ENCODE data around the gene GRAPL.
"Not testable (repeated sequence)": the region's sequence is repeated elsewhere in the genome, so short reads cannot be mapped to it uniquely, and the experiment has no call there.

The GRAPL gene

DNA sequence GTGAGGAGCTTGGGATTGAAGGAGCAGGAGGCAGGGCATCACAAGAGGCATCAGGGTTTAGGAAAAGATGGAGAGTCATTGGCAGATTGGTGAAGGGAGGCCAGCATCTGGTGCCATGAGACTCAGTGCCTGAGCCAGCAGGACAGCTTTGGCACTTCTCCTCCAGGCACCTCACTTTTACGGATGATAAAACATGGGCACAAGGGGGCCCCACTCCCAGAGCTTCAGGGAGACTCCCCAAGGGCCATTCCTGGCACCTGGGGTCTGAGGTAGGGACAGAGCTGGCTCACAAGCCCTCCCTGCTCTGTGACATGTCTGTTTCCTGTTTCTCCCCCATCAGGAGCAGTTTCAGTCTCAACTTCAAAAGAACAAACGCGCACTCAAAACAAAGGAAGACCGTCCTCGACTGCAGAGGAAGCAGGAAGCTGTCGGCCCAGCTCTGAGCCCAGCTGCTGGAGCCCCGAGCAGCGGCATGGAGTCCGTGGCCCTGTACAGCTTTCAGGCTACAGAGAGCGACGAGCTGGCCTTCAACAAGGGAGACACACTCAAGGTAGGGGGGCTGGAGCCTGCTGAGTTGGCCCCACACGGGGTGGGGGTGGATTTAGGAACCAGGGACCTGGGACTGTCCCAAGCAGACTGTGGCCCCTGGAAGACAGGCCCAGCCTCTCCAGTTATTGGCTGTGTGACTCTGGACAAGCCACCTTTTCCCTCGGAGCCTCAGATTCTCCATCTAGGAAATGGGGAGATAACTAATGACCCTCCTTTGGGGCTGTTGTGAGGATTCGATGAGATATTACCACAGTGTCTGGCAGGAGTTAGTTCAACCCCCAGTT lies at the start of gene GRAPL:
Gene GRAPL, plus strand, starts transcription at position 442 of the 833 bp plus-strand sequence. Its CDS starts 31 bp downstream, at position 473.
- DNase-seq = not testable (repeated sequence)

- not testable (repeated sequence) for DNase-seq
Measured at GRCh38 chr17:19088804-19089685, 38.3 kb upstream of the GRAPL start.

DNA sequence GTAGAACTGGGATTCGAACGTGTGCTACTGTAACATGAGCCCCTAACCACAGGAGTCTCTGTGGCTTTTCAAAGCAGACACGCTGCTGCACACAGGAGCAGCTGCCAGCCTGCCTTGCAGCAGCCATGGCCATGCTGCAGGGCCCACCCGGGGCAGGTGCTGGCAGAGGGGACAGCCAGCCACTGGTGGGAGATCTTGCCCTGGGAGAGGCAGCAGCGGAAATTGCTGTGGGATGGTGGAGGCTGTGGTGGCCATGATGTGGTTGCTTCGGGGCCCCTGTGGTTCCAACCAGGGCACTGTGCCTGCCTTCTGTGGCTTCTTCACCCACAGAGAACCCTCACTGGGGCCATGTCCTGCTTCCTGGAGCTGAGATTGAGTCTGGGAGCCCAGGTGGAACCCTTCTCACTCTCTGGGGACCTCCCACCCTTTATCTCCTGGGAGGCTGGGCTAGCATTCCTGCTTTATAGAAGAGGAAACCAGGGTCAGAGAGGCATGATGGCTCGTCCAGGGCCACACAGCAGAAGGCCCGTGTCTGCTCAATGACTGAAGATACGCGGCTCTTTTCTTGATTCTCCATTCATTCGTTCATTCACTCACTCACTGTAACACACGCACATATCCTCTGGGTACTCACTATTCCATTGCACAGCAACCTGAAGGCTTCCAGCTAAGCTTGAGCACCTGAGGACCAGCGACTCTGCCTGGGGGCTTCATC lies 37.2 kb upstream of the GRAPL start:
- DNase-seq = not testable (repeated sequence)

- not testable (repeated sequence) for DNase-seq
Measured at GRCh38 chr17:19092737-19093683, 34.4 kb upstream of the GRAPL start.

GRCh38 chr17:19093684-19094438 lies 33.5 kb upstream of the GRAPL start:
- not testable (repeated sequence) for DNase-seq

- DNase-seq = not testable (repeated sequence)
Measured at GRCh38 chr17:19108517-19108916, 18.9 kb upstream of the GRAPL start.

- not testable (repeated sequence) for DNase-seq
Measured at GRCh38 chr17:19110189-19111097, 16.9 kb upstream of the GRAPL start.

DNA sequence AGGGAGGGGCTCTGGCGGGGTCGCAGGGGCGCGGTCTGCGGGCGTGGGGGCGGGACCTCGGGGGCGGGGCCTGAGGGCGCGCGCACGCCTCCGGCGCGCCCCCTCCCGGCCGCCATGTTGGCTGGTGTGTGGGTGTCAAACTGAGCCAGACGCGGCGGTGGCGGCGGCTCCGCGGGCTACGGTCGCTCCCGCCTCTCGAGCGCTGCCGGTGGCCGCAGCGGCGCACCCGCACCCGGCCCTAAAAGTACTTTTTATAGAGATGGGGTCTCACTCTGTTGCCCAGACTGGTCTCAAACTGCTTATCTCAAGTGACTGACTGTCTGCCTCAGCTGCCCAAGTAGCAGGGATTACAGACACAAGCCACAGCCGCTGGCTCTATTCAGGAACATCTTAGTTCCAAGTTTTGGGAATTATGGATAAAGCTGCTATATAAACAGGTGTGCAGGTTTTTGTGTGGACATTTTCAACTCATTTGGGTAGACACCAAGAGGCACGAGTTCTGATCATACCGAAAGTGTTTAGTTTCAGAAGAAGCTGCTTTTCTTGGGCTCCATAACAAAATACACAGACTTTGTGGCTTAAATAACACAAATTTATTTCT lies 16.2 kb upstream of the GRAPL start:
- not testable (repeated sequence) for DNase-seq

- not testable (repeated sequence) for DNase-seq
Measured at GRCh38 chr17:19111801-19112458, 15.5 kb upstream of the GRAPL start.

DNA sequence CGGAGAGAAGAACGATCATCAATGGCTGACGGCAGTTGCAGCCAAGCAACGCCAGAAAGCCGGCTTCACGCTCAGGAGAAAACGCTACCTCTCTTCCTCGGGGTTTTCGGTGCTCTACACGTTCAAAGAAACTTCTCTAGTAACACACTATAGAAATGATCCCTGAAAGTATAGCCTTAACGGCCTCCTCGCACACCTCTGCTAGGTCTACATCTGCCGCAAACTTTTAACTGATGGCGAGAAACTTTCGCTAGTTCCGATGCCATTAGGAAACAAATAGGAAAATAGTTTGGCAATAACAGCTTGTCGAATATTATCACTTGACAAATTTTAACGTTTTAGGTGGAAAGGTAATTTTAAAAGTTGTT lies 14.9 kb upstream of the GRAPL start:
- DNase-seq = not testable (repeated sequence)

DNA sequence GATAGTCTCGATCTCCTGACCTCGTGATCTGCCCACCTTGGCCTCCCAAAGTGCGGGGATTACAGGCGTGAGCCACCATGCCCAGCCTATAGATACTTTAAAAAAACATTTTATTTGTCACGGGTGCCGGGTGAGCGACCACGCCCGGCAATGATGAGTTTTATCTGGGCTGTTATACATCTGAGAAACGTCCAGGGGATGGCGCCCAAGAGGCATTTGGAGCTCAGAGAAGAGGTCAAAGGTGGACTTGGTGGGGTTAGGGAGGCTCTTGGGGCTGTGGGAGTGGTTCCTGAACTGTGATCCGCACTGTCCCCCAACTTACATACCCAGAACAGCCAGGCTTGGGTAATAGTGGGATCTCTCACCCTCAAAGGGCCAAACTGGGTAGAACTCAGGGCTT lies 8.7 kb upstream of the GRAPL start:
- DNase-seq = not testable (repeated sequence)

DNA sequence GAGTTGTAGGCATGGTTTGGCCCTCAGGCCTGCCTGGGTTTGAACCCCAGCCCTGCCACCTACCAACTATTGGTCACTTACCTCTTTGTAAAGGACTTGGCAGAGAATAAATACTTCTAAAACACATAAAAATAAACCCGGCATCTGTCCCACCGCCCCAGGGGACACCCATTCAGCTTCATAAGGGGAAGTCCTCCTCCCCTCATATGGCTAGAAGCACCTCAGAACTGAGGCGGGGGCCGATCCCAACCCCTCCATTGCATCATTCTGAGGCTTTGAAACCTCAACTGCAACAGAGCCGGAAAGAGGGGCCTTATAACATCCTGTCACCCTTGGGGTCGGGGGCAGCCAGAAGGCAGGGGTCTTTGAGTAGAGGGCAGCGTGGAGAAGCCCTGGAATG lies 2.1 kb upstream of the GRAPL start:
- DNase-seq = not testable (repeated sequence)

DNA sequence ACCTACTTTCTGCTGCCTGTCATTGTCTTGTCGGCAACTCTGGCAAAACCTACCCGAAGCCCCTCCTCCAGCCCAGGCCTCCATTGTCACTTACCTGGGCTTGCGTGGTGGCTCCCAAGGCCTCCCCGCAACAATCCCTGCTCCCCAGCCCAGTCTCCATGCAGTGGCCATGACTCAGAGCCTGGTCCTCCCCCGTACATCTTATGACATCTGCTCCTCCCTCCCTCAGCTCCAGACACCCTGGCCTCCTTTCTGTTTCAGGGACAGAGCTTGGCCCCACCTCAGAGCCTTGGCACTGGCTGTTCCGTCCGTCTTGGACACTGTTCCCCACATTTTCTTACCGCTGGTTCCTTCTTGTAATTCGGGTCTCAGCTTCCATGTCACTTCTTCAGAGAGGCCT lies 2.1 kb downstream of the GRAPL start:
- not testable (repeated sequence) for DNase-seq

DNA sequence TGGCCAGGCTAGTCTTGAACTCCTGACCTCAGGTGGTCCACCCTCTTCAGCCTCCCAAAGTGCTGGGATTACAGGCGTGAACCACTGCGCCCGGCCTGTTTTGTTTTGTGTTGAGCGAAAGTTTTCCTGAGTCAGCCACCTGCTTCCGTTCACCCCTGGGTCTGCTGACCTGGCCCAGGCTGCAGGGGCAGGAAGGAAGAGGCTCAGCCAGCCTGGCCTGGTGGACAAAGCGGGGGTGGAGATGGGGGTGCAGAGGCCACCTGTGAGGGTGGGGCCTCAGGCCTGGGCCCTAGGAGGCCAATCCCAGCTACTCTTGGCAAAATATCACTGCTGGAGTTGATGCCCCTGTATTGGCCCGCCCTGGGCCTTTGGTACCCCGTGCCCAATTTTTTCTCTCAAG lies 3.7 kb downstream of the GRAPL start:
- DNase-seq = not testable (repeated sequence)

DNA sequence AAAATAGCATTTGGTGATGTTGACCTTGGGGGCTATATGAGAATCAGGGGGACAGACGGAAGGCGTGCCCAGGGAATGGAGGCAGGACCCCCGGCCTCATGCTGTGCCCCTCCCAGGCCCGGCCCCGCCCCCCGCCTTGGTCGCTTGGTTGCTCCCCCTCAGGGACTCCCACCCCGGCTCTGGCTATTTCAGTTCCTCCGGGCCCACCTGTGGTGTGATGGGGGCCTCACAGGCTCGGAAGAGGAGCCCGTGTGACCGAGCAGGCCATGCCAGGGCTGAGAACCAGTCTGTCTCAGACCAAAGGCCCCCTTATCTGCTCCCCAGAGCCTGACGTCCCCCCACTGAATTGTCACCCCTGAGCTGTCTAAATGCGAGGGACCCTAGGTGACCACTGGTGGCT lies 4.4 kb downstream of the GRAPL start:
- DNase-seq = not testable (repeated sequence)

DNA sequence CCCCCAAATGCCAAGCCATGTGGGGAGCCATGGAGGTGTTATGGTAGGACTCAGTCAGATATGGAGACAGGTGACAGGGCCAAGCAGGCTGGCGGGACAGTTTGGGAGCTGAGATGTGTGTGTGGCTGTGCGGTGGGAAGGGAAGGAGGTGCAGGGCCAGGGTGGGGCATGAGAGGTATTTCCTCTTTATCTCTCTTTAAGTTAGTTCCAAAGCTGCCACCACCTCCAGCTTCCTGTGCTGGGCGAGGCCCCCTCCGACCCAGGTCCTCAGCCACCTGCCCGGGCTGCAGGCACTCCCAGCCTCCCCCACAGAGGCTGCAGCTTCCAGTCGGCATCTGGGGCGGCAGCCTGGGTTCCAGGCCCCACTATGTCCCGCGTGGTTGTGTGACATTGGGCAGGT lies 6.4 kb downstream of the GRAPL start:
- not testable (repeated sequence) for DNase-seq

GRCh38 chr17:19135391-19135790 lies 8.0 kb downstream of the GRAPL start:
- not testable (repeated sequence) for DNase-seq

Measured in nucleus accumbens (tissue), 56 donors.